SK-N-SH (cell line): ENCODE results near the gene SV2A.

Source experiments
- POLR2AphosphoS5 ChIP-seq: IDR thresholded peaks from 2 replicates; pipeline ENCODE4 v1.6.1; 2012; ENCODE audit warnings: low read depth, low read length
- TF ChIP-seq, protein P1 (sequence below): fragments of 200-600 bp; sonication (generic); IDR thresholded peaks from 2 replicates; pipeline ENCODE4 v1.6.1; 2017; ENCODE audit warnings: antibody characterized with exemption, mild to moderate bottlenecking, moderate library complexity

DNA sequence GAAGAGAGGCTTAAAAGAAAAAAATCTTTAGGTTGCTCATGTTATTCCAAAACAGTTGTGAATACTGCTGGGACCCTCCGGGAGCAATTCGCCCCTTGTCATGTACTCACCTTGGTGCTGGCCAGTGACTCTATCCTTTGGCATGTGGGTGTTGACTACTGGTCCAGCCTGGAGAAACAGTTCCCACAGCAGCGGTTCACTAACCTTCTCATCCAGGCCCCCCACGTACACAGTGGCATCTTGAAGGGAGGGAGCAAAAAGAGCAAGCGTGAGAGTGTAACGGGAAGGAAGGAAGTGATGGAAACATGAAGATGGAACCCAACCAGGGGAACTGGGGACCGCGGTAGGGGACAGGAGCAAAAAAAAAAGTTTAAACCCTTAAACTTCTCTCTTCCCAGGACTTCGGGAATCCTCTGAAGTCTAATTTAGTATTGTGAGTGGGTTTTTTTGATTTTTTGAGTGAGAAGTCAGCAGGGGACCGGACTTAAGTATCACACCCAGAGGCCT lies 9.5 kb upstream of the SV2A start:
- TF ChIP-seq, protein P1, sequence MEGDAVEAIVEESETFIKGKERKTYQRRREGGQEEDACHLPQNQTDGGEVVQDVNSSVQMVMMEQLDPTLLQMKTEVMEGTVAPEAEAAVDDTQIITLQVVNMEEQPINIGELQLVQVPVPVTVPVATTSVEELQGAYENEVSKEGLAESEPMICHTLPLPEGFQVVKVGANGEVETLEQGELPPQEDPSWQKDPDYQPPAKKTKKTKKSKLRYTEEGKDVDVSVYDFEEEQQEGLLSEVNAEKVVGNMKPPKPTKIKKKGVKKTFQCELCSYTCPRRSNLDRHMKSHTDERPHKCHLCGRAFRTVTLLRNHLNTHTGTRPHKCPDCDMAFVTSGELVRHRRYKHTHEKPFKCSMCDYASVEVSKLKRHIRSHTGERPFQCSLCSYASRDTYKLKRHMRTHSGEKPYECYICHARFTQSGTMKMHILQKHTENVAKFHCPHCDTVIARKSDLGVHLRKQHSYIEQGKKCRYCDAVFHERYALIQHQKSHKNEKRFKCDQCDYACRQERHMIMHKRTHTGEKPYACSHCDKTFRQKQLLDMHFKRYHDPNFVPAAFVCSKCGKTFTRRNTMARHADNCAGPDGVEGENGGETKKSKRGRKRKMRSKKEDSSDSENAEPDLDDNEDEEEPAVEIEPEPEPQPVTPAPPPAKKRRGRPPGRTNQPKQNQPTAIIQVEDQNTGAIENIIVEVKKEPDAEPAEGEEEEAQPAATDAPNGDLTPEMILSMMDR, result no peak
- TF ChIP-seq POLR2AphosphoS5, result no peak
